ENCODE results near the gene CYSLTR2.
"Not testable (repeated sequence)": the region's sequence is repeated elsewhere in the genome, so short reads cannot be mapped to it uniquely, and the experiment has no call there.

The CYSLTR2 gene

GRCh38 chr13:48696676-48697075, 42.9 kb downstream of the CYSLTR2 start:
- DNase-seq (ENCODE audit: low read depth) = not testable (repeated sequence)

DNA sequence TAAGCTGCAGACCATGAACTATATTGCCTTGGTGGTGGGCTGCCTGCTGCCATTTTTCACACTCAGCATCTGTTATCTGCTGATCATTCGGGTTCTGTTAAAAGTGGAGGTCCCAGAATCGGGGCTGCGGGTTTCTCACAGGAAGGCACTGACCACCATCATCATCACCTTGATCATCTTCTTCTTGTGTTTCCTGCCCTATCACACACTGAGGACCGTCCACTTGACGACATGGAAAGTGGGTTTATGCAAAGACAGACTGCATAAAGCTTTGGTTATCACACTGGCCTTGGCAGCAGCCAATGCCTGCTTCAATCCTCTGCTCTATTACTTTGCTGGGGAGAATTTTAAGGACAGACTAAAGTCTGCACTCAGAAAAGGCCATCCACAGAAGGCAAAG, 53.7 kb downstream of the CYSLTR2 start:
- DNase-seq (ENCODE audit: low read depth) = no peak

GRCh38 chr13:48708764-48709163, 55.0 kb downstream of the CYSLTR2 start:
- DNase-seq (ENCODE audit: low read depth) = no peak

GRCh38 chr13:48709213-48709612, 55.5 kb downstream of the CYSLTR2 start:
- DNase-seq (ENCODE audit: low read depth) = no peak

DNA sequence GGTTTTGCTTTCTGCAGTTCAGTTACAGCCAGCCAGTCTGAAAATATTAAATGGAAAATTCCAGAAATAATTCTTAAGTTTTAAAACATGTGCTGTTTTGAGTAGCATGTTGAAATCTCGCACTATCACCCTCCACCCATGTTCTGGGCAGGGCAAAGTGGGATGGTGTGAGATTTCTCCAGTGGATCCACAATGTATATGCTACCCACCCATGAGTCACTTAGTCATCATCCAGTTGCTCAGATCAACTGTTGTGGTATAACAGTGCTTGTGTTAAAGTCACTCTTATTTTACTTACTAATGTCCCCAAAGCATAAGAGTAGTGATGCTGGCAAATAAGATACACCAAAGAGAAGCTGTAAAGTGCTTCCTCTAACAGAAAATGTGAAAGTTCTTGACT, 56.4 kb downstream of the CYSLTR2 start:
- DNase-seq (ENCODE audit: low read depth) = no peak

DNA sequence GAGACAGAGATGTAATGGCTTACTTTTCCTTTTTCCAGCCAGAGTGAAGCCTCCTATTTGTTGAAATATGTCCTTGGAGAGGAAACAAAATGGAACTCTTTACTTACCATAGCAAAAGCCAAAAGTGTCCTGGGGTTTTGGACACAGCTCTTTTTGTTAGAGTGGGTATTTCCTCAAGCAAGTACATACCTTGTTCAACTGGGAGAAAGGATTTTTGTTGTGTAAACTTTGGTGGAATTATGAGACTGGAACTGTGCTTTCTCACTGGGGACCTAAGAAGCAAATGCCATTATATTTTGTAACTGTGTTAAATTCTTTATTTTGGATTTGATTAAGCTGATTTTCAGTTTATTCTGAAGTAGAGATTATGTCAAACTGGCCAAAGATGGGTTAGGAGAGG, 58.4 kb downstream of the CYSLTR2 start:
- no peak for DNase-seq (ENCODE audit: low read depth)

- DNase-seq (ENCODE audit: low read depth) = no peak
Observed at GRCh38 chr13:48715977-48716376, 62.2 kb downstream of the CYSLTR2 start.

DNA sequence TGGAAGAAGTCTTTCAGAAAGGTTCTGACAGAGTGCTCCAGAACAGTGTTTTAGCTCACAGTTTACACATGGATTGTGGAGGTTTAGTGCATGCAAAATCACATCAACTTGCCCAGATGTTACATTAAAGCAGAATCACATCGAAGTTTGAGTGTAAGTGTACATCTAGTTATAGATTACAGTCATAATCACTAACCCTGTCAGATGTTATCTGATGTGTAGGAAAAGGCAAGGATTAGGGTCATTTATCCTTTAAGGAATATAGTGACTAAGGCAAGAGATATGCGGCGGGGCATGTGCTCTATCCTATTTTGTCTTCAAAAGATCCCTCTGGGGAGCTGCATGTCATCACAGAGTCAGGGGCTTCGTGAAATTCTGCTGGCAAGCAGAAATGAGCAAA, 66.9 kb downstream of the CYSLTR2 start:
- DNase-seq (ENCODE audit: low read depth) = no peak

- DNase-seq (ENCODE audit: low read depth) = no peak
Observed at GRCh38 chr13:48723168-48723567, 69.4 kb downstream of the CYSLTR2 start.

- no peak for DNase-seq (ENCODE audit: low read depth)
Observed at GRCh38 chr13:48725271-48725670, 71.5 kb downstream of the CYSLTR2 start.

GRCh38 chr13:48726711-48727110, 73.0 kb downstream of the CYSLTR2 start:
- DNase-seq (ENCODE audit: low read depth) = no peak

DNA sequence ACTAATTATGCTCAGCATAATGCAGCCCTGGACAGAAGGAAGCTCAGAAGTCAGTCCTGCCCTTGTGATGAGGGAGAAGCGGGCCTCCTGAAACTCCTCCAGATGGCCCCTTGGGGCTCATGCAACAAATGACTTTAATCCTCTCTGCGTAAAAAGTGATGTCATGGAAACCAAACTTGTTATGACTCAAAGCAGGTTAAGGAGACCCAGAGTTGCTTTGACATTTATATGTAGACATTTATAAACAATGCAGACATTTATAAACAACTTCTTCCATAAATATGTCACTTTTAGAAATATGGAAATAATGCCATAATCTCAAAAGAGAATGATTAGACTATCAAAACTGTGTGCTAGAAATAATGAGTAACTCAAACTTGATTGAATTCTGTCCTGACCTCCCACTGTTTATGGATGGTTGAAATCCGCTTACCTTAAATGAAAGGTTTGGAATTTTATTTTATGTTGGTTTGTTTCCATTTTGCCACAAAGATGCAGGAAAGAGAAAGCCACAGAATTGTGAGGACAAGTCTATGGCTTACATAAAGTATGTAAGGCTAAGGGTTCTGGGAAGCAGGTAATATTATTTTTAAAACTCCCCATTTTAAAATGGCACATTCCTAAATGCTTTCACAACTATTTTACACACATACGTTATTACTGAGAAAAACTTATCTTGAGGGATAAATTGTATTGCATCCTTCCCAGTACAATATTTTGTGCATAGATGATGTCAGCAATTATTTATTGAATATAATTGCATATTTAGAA, 73.7 kb downstream of the CYSLTR2 start:
- DNase-seq (ENCODE audit: low read depth) = no peak

DNA sequence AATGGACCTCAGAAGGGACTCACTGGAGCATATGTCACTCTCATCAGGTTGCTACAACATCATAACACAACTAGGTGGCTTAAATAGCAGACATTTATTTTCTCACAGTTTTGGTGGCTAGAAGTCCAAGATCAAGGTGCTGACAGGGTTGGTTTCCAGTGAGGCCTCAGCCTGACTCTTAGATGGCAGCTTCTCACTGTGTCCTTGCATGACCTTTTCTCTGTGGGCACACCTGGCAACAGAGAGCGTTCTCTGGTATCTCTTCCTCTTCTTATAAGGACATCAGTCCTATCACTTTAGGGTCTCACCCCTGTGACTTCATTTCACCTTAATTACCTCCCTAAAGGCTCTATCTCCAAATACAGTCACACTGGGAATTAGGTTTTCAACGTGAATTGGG, 74.5 kb downstream of the CYSLTR2 start:
- DNase-seq (ENCODE audit: low read depth) = no peak

- no peak for DNase-seq (ENCODE audit: low read depth)
Observed at GRCh38 chr13:48728876-48729275, 75.1 kb downstream of the CYSLTR2 start.

DNA sequence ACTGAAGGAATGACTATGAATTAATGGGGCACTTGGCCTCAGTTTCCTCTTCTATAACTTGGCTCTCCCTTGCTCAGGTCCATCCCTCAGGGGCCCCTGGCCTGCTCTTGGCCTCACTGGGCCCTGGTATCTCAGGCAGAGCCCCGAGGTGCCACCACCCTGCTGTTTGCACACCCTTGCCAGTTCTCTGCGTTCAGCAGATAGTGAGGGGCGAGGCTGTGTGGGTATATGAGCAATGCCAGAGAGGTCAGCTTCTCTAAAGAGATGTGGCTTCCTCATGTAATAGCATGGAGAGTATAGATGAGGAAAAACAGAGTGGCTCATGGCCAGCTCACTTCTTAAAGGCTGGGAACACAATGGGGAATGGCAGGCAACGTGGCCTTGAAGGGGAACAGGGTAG, 76.1 kb downstream of the CYSLTR2 start:
- no peak for DNase-seq (ENCODE audit: low read depth)

DNA sequence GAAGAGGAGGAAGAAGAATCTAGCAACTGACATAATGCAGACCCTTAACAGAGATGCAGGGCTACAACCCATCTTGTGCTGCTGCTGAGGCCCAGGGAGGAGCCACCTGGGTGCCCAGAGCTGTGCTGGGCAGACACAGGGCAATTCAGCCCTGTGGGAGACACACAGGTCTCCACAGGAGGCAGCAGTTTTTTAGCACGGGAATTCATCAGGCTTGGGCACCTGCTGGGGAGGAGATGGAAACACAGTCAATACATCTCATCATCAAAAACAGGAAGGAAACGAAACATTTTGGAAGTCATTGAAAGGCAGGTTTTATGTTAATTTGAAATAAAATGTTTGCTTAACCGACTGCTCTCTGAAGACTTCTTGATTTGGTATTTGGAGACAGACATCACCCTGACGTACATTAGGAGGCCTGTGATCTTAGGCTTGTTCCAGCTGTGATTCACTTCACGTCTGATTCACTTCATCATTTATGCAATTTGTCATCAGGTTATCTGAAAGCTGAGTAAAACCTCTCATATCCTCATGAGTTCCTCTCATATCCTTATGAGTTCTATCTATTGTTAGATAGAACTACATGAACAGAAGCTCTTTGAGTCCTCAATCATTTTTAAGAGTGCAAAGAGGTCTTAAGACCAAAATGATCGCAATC, 77.4 kb downstream of the CYSLTR2 start:
- DNase-seq (ENCODE audit: low read depth) = no peak

DNA sequence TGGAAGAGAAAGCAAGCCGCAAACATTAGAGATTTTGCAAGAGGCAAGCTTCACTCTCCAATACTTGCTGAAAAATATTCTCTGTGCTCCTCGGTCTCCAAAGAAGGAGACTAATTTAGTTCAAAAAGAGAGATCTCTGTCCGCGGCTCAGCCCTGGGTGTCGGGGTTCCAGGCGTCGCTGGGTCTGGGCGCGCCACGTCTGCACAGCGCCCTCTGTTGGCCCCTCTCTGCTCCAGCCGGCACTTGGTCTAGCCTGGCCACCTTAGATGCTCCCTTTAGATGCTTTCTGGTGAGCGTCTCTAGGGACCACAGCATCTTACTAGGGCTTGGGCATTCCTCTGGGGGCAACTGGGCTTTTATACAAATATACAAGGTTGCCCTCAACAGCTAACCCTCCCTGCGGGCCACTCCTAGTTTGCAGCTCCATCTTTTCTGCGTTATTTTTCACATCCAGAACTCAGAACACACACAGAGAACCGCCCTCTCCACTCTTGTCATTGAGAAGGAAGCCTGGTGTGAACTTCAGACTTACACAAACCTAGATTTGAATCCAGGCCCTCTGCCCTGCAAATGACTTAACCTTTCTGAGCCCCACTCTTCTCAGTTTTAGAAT, 78.3 kb downstream of the CYSLTR2 start:
- peak; percentile 11 for DNase-seq (ENCODE audit: low read depth)

- DNase-seq (ENCODE audit: low read depth) = no peak
Observed at GRCh38 chr13:48733739-48734335, 80.1 kb downstream of the CYSLTR2 start.

DNA sequence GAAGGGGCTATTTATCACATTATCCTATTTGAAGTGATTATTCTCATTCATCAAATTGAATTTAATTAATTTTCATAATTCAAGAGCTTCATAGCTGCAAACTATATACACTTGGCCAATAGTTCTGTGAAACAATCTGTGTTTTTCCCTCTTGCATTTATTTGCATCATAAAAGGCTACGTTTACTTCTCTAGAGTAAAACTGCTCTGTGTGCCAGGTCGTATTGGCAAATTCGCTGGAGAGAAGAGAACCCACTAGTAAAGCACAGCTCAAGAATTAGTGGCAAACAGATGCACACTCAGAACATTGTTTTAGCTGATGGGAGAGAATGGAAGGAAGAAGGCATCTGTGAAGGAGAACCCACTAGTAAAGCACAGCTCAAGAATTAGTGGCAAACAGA, 81.8 kb downstream of the CYSLTR2 start:
- no peak for DNase-seq (ENCODE audit: low read depth)

DNA sequence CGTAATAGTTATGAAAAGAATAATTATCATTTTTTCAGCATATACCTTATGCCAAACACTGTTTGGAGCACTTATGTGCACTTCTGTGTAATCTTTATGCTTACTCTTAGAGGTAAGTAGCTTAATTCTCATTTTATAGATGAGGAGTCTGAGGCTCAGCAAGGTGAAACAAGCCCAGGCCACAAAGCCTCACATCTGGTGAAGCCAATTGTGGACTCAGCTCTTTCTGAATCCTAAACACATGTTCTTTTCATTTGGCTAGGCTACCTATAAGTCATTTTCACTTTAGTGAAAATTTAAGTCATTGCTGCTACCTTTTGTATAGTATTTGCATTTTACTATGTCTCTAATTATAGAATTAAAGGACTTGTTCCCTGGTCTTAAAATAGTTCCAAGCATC, 84.0 kb downstream of the CYSLTR2 start:
- DNase-seq (ENCODE audit: low read depth) = no peak

DNA sequence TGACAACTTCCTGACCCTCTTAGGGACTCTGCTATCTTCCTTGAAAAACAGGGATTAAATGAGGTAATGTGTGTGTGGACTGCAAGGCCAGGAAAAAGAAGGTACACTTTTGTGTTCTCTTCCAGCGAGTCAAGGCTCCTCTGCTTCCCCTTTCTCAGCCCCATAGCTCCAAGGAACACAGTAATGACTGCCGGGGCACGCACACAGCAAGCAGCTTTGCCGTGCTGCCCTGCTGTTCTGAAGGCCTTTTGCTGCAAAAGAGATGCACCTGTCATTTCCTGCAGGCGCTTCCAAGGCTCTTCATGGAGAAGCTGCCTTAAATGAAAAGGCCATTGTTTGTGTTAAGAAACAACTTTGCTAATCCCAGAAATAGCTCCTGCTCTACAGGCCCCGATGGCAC, 84.6 kb downstream of the CYSLTR2 start:
- DNase-seq (ENCODE audit: low read depth) = no peak

- DNase-seq (ENCODE audit: low read depth) = no peak
Observed at GRCh38 chr13:48739386-48739964, 85.7 kb downstream of the CYSLTR2 start.

GRCh38 chr13:48741377-48741776, 87.6 kb downstream of the CYSLTR2 start:
- no peak for DNase-seq (ENCODE audit: low read depth)
